Mucosa of rectum (tissue), 2 donors: ENCODE results near the gene FHAD1.
A peak's percentile ranks its signal among the peaks of the same experiment; 100 is the strongest.
"Not testable (repeated sequence)": the region's sequence is repeated elsewhere in the genome, so short reads cannot be mapped to it uniquely, and the experiment has no call there.

Experiments
- H3K27ac ChIP-seq, 2 donors: one replicate each; pipeline ENCODE4 v1.7.0; 2013; ENCODE audit warnings: inconsistent platforms in 2 of 2, low read depth in 2 of 2, low read length in 2 of 2
- H3K27me3 ChIP-seq, 2 donors: one replicate each; pipeline ENCODE4 v1.7.0; 2013; ENCODE audit warnings: low read length in 2 of 2; ENCODE audit not compliant: control insufficient read depth in 2 of 2, insufficient read depth in 2 of 2
- H3K36me3 ChIP-seq, 2 donors: one replicate each; pipeline ENCODE4 v1.7.0; 2013; ENCODE audit warnings: low read length in 2 of 2; ENCODE audit not compliant: control insufficient read depth in 2 of 2, insufficient read depth in 2 of 2
- H3K4me1 ChIP-seq, 2 donors: one replicate each; pipeline ENCODE4 v1.7.0; 2013; ENCODE audit warnings: low read length in 2 of 2, mild to moderate bottlenecking in 1 of 2; ENCODE audit not compliant: control insufficient read depth in 2 of 2, insufficient read depth in 2 of 2
- H3K4me3 ChIP-seq, 2 donors: one replicate each; pipeline ENCODE4 v1.7.0; 2013; ENCODE audit warnings: low read length in 2 of 2
- H3K9ac ChIP-seq, 2 donors: one replicate each; pipeline ENCODE4 v1.7.0; 2013; ENCODE audit warnings: low read length in 2 of 2, low read depth in 1 of 2, mild to moderate bottlenecking in 1 of 2
- H3K9me3 ChIP-seq, 2 donors: one replicate each; pipeline ENCODE4 v1.7.0; 2013; ENCODE audit warnings: low read length in 2 of 2; ENCODE audit not compliant: control insufficient read depth in 2 of 2
- donor health status: healthy.
- donor health status: Normal muscosa, but diverticular disease.

FHAD1 gene

GRCh38 chr1:15303935-15304334, 56.9 kb downstream of the FHAD1 start:
- no peak overlapping the region for H3K27ac ChIP-seq
- H3K9ac ChIP-seq: no peak overlapping the region
- H3K36me3 ChIP-seq: no peaks in the 10 kb centered on the region
- no peaks in the 10 kb centered on the region for H3K27me3 ChIP-seq
- peaks cover 9 to 18% of the 10 kb centered on the region in 2 donors for H3K4me1 ChIP-seq
- no peaks in the 10 kb centered on the region for H3K9me3 ChIP-seq
- no peak overlapping the region for H3K4me3 ChIP-seq

- H3K36me3 ChIP-seq: no peaks in the 10 kb centered on the region
- no peak overlapping the region for H3K9ac ChIP-seq
- no peaks in the 10 kb centered on the region for H3K27me3 ChIP-seq
- H3K27ac ChIP-seq: no peak overlapping the region
- H3K4me3 ChIP-seq: no peak overlapping the region
- H3K9me3 ChIP-seq: no peaks in the 10 kb centered on the region
- peaks cover 10 to 23% of the 10 kb centered on the region in 2 donors for H3K4me1 ChIP-seq
These were observed 57.9 kb downstream of the FHAD1 start for GRCh38 chr1:15304708-15305467.

GRCh38 chr1:15305468-15305770, 58.4 kb downstream of the FHAD1 start:
- no peaks in the 10 kb centered on the region for H3K36me3 ChIP-seq

GRCh38 chr1:15306352-15306751, 59.3 kb downstream of the FHAD1 start:
- not testable (repeated sequence) for H3K36me3 ChIP-seq, H3K27me3 ChIP-seq, H3K9ac ChIP-seq, H3K9me3 ChIP-seq, H3K4me3 ChIP-seq, H3K27ac ChIP-seq
- peaks cover 14 to 26% of the 10 kb centered on the region in 2 donors for H3K4me1 ChIP-seq

More at GRCh38 chr1:15305468-15305770, 58.4 kb downstream of the FHAD1 start:
- no peak overlapping the region for H3K27ac ChIP-seq
- H3K4me1 ChIP-seq: peaks cover 10 to 23% of the 10 kb centered on the region in 2 donors
- no peak overlapping the region for H3K9ac ChIP-seq
- no peaks in the 10 kb centered on the region for H3K27me3 ChIP-seq
- H3K9me3 ChIP-seq: no peaks in the 10 kb centered on the region
- H3K4me3 ChIP-seq: no peak overlapping the region

DNA sequence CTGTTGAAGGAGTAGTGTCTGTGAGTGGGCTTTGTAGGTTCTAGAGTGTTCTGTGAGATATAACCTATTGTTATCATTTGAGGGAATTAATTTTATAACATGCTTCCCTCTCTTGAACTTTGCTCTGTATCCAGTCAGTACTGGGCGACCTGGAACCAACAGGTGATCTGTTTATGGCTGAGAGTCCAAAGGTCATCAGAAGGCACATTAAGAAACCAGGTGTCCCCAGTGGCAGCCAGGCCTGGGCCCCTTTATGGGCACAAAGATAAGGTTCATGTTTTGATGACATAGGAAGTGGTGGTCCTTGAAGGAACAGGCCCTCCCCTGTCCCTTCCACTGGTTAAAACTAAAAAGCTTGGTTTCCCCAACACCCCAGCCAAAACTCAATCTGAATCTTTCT, 61.1 kb downstream of the FHAD1 start:
- Histone ChIP-seq H3K27ac (peak overlapping the region; percentile 88 to 93), H3K9me3 (no peaks in the 10 kb centered on the region), H3K27me3 (no peaks in the 10 kb centered on the region), H3K36me3 (no peaks in the 10 kb centered on the region), H3K4me3 (peak overlapping the region in 1 of 2 donors; percentile 26), H3K4me1 (peaks cover 14 to 26% of the 10 kb centered on the region in 2 donors), H3K9ac (peak overlapping the region in 1 of 2 donors; percentile 37)

- H3K4me1 ChIP-seq: peaks cover 14 to 26% of the 10 kb centered on the region in 2 donors
- H3K36me3 ChIP-seq: no peaks in the 10 kb centered on the region
- H3K4me3 ChIP-seq: peak overlapping the region in 1 of 2 donors; percentile 13
- peak overlapping the region in 1 of 2 donors; percentile 37 for H3K9ac ChIP-seq
- H3K9me3 ChIP-seq: no peaks in the 10 kb centered on the region
- peak overlapping the region; percentile 88 to 93 for H3K27ac ChIP-seq
- H3K27me3 ChIP-seq: no peaks in the 10 kb centered on the region
These were observed 61.6 kb downstream of the FHAD1 start for GRCh38 chr1:15308621-15309027.

DNA sequence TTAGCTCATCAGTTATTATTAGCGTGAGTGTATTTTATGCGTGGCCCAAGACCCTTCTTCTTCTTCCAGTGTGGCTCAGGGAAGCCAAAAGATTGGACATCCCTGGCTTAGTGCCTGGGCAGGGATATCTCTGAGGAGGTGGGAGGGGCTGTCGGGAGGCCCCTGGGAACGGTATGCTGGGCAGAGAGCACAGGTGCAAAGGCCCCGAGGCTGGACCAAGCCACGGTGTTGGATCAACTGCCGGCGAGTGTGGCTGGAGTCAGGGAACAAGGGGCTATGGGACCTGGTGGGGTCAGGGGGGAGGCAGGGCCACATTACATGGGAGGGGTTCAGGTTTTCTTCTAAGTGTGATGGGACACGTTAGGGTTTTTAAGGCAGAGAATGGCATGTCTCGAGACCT, 62.7 kb downstream of the FHAD1 start:
- no peaks in the 10 kb centered on the region for H3K9me3 ChIP-seq
- H3K9ac ChIP-seq: no peak overlapping the region
- H3K4me3 ChIP-seq: no peak overlapping the region
- peaks cover 14 to 22% of the 10 kb centered on the region in 2 donors for H3K4me1 ChIP-seq
- no peak overlapping the region for H3K27ac ChIP-seq
- no peaks in the 10 kb centered on the region for H3K27me3 ChIP-seq
- no peaks in the 10 kb centered on the region for H3K36me3 ChIP-seq

DNA sequence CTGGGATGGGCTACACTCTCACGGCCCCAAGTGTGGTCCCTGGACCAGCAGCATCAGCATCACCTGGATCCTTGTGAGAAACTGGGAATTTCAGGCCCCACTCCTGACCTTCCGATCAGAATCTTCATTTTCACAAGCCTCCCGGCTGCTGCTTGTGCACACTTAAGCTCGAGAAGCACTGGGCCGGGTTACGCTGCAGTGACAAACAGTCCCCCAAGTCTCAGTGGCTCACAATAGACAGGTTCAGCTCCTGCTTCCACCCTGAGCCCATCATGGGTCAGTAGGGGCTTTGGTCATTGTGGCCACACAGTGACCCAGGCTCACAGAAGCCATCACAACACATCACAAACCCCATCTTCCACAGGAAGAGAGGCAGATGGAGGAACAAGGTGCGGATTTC, 63.5 kb downstream of the FHAD1 start:
- Histone ChIP-seq H3K9me3 (no peaks in the 10 kb centered on the region), H3K9ac (no peak overlapping the region), H3K4me3 (no peak overlapping the region), H3K27ac (no peak overlapping the region), H3K36me3 (no peaks in the 10 kb centered on the region), H3K4me1 (peaks cover 14 to 20% of the 10 kb centered on the region in 2 donors), H3K27me3 (no peaks in the 10 kb centered on the region)

DNA sequence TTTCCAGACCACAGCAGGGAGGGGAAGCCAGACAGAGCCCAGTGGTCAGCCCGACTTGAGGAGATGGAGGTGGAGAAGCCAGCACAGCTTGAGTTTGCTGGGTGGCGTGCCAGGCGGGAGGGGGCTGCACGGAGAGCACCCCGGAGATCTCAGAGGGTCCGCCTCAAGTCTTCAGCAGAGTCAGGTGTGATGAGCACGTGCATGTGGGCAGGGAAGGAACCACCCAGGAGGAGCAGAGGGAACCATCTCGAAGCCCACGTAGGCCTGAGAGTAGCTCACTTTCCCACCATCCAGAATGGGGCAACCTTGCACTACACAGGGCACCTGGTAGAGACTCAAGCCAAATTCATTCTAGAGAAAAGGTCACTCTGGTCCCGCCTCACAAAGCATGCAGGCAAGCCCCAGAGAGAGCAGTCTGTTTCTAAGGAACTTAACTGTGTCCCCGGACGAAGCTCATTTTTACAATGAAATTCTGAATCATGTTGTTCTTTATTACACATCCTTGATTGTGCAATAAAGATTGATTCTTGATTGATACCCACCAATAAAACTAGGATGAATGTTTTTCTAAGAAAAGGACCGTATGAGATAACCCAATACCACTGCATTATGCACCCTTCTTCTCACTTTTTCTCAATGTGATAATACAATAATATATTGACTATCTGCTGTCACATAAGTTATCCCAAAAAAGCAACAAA, 64.2 kb downstream of the FHAD1 start:
- Histone ChIP-seq H3K36me3 (no peaks in the 10 kb centered on the region), H3K4me1 (peaks cover 14 to 20% of the 10 kb centered on the region in 2 donors), H3K27ac (no peak overlapping the region), H3K9me3 (no peaks in the 10 kb centered on the region), H3K27me3 (no peaks in the 10 kb centered on the region), H3K9ac (no peak overlapping the region), H3K4me3 (no peak overlapping the region)

DNA sequence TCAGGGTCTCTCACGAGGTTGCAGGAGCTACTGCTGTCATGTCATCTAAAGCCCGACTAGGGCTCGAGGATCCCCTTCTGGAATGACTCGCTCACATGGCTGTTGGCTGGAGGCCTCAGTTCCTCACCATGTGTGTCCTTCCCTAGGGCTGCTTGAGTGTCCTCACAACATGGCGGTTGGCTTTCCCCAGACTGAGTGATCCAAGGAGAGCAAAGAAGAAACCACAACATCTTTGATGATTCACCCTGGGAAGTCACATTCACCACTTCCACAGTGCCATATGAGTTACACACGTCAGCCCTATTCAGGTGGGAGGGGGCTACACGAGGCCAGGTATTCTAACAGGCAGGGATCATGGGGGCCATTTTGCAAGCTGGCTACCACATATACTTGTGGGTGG, 64.9 kb downstream of the FHAD1 start:
- Histone ChIP-seq H3K36me3 (no peaks in the 10 kb centered on the region), H3K4me1 (peaks cover 14 to 20% of the 10 kb centered on the region in 2 donors), H3K4me3 (no peak overlapping the region), H3K9me3 (no peaks in the 10 kb centered on the region), H3K27me3 (no peaks in the 10 kb centered on the region), H3K27ac (no peak overlapping the region), H3K9ac (no peak overlapping the region)
